HUES64 (cell line): ENCODE measurements around the gene KMT2A.
"Not testable (repeated sequence)": the region's sequence is repeated elsewhere in the genome, so short reads cannot be mapped to it uniquely, and the experiment has no call there.

Experiments
- H3K27ac ChIP-seq: 2 replicates; pipeline ENCODE4 v1.7.0; 2013; ENCODE audit warnings: low read depth, low read length, inconsistent platforms
- H3K27me3 ChIP-seq: 2 replicates; pipeline ENCODE4 v1.6.1; 2013; ENCODE audit warnings: mild to moderate bottlenecking, low read length; ENCODE audit not compliant: insufficient read depth
- H3K36me3 ChIP-seq: 2 replicates; pipeline ENCODE4 v1.6.1; 2013; ENCODE audit warnings: mild to moderate bottlenecking, low read length; ENCODE audit not compliant: insufficient read depth
- H3K4me1 ChIP-seq: 2 replicates; pipeline ENCODE4 v1.6.1; 2013; ENCODE audit warnings: mild to moderate bottlenecking, low read length, moderate library complexity; ENCODE audit not compliant: insufficient read depth
- H3K4me3 ChIP-seq: 2 replicates; pipeline ENCODE4 v1.5.1; 2013; ENCODE audit warnings: mild to moderate bottlenecking, low read length, moderate library complexity
- H3K9ac ChIP-seq: 2 replicates; pipeline ENCODE4 v1.6.1; 2013; ENCODE audit warnings: mild to moderate bottlenecking, low read depth, low read length
- H3K9me3 ChIP-seq: 2 replicates; pipeline ENCODE4 v1.6.1; 2013; ENCODE audit warnings: low read depth, low read length; ENCODE audit not compliant: insufficient read depth
- WGBS: fragments of 150-250, 120-280 bp; methylation state at CpG from one replicate; pipeline ENCODE4 v1.1.7; 2013; ENCODE audit warnings: missing lambda C conversion rate; 5-methylcytosine and 5-hydroxymethylcytosine counted together

Gene KMT2A

GRCh38 chr11:118449316-118449918 is 13.1 kb downstream of the KMT2A start:
- Histone ChIP-seq H3K4me1 (no peaks in the 10 kb centered on the region), H3K27me3 (no peaks in the 10 kb centered on the region), H3K27ac (no peak overlapping the region), H3K9ac (no peak overlapping the region), H3K4me3 (no peak overlapping the region), H3K36me3 (peaks cover 47% of the 10 kb centered on the region), H3K9me3 (no peaks in the 10 kb centered on the region)
- WGBS: 93% methylated on average over 4 of the region's 4 CpGs

- 100% methylated on average over 1 of the region's 1 CpG for WGBS
- H3K4me3 ChIP-seq: no peak overlapping the region
- H3K9me3 ChIP-seq: no peaks in the 10 kb centered on the region
- peaks cover 42% of the 10 kb centered on the region for H3K36me3 ChIP-seq
- no peak overlapping the region for H3K27ac ChIP-seq
- no peaks in the 10 kb centered on the region for H3K27me3 ChIP-seq
- H3K9ac ChIP-seq: no peak overlapping the region
- no peaks in the 10 kb centered on the region for H3K4me1 ChIP-seq
These were observed 14.2 kb downstream of the KMT2A start for GRCh38 chr11:118450451-118450850.

- Histone ChIP-seq H3K9me3 (no peaks in the 10 kb centered on the region), H3K4me1 (peaks cover 11% of the 10 kb centered on the region; the same call in 1 of the 2 replicates), H3K27ac (no peak overlapping the region), H3K9ac (no peak overlapping the region), H3K27me3 (no peaks in the 10 kb centered on the region), H3K36me3 (0 out of 2 replicates have a peak, but pooled peaks cover 2% of the 10 kb centered on the region), H3K4me3 (no peak overlapping the region)
- 80% methylated on average over 2 of the region's 2 CpGs for WGBS
These were observed 25.9 kb downstream of the KMT2A start for GRCh38 chr11:118462178-118462577.

- 80% methylated on average over 1 of the region's 2 CpGs for WGBS
- not testable (repeated sequence) for H3K4me3 ChIP-seq, H3K9ac ChIP-seq, H3K27ac ChIP-seq, H3K27me3 ChIP-seq, H3K9me3 ChIP-seq, H3K4me1 ChIP-seq
- H3K36me3 ChIP-seq: peaks cover 49% of the 10 kb centered on the region
These were observed 32.7 kb downstream of the KMT2A start for GRCh38 chr11:118468968-118469367.

GRCh38 chr11:118471030-118471429 is 34.7 kb downstream of the KMT2A start:
- Histone ChIP-seq H3K9me3 (no peaks in the 10 kb centered on the region), H3K27ac (no peak overlapping the region), H3K4me3 (no peak overlapping the region), H3K36me3 (peaks cover 62% of the 10 kb centered on the region), H3K4me1 (no peaks in the 10 kb centered on the region), H3K27me3 (no peaks in the 10 kb centered on the region), H3K9ac (no peak overlapping the region)
- 98% methylated on average over 1 of the region's 2 CpGs for WGBS

- Histone ChIP-seq H3K36me3 (peaks cover 88% of the 10 kb centered on the region), H3K9ac (no peak overlapping the region), H3K27me3 (no peaks in the 10 kb centered on the region), H3K9me3 (no peaks in the 10 kb centered on the region), H3K27ac (no peak overlapping the region), H3K4me1 (no peaks in the 10 kb centered on the region), H3K4me3 (no peak overlapping the region)
- 96% methylated on average over 6 of the region's 6 CpGs for WGBS
These were observed 37.2 kb downstream of the KMT2A start for GRCh38 chr11:118473537-118473936.

GRCh38 chr11:118476676-118477075 is 40.4 kb downstream of the KMT2A start:
- Histone ChIP-seq H3K36me3 (peaks cover 93% of the 10 kb centered on the region), H3K9me3 (no peaks in the 10 kb centered on the region), H3K9ac (no peak overlapping the region), H3K4me1 (no peaks in the 10 kb centered on the region), H3K27me3 (no peaks in the 10 kb centered on the region), H3K4me3 (no peak overlapping the region), H3K27ac (no peak overlapping the region)
- 94% methylated on average over 7 of the region's 7 CpGs for WGBS

GRCh38 chr11:118481238-118481637 is 44.9 kb downstream of the KMT2A start:
- no CpG with 5 or more reads among the region's 1 CpG for WGBS
- H3K27ac ChIP-seq: not testable (repeated sequence)
- peaks cover 97% of the 10 kb centered on the region for H3K36me3 ChIP-seq

GRCh38 chr11:118484405-118484804 is 48.1 kb downstream of the KMT2A start:
- H3K27ac ChIP-seq: no peak overlapping the region
- H3K27me3 ChIP-seq: no peaks in the 10 kb centered on the region
- WGBS: 84% methylated on average over 3 of the region's 3 CpGs
- H3K4me3 ChIP-seq: no peak overlapping the region
- H3K9ac ChIP-seq: no peak overlapping the region
- H3K9me3 ChIP-seq: no peaks in the 10 kb centered on the region
- H3K4me1 ChIP-seq: no peaks in the 10 kb centered on the region
- peaks cover 95% of the 10 kb centered on the region for H3K36me3 ChIP-seq

More at GRCh38 chr11:118481238-118481637, 44.9 kb downstream of the KMT2A start:
- H3K9me3 ChIP-seq, H3K27me3 ChIP-seq, H3K4me1 ChIP-seq, H3K4me3 ChIP-seq, H3K9ac ChIP-seq: not testable (repeated sequence)

GRCh38 chr11:118485273-118485672 is 49.0 kb downstream of the KMT2A start:
- no peak overlapping the region for H3K4me3 ChIP-seq
- no peaks in the 10 kb centered on the region for H3K9me3 ChIP-seq
- H3K36me3 ChIP-seq: peaks cover 95% of the 10 kb centered on the region
- no peak overlapping the region for H3K27ac ChIP-seq
- no peaks in the 10 kb centered on the region for H3K4me1 ChIP-seq
- no peak overlapping the region for H3K9ac ChIP-seq
- no peaks in the 10 kb centered on the region for H3K27me3 ChIP-seq

GRCh38 chr11:118488480-118489109 is 52.3 kb downstream of the KMT2A start:
- Histone ChIP-seq H3K9ac (no peak overlapping the region), H3K4me1 (no peaks in the 10 kb centered on the region), H3K4me3 (no peak overlapping the region), H3K9me3 (no peaks in the 10 kb centered on the region), H3K36me3 (peaks cover 96% of the 10 kb centered on the region), H3K27me3 (no peaks in the 10 kb centered on the region), H3K27ac (no peak overlapping the region)
- 21% methylated on average over 5 of the region's 7 CpGs for WGBS
